Medulla oblongata (tissue), 1 donor: ENCODE results near the gene PGC.

Experiments used
- DNase-seq: peaks from one replicate; pipeline ENCODE4 v3.0.0-alpha.2; 2015; ENCODE audit errors: extremely low spot score

Gene PGC

DNA sequence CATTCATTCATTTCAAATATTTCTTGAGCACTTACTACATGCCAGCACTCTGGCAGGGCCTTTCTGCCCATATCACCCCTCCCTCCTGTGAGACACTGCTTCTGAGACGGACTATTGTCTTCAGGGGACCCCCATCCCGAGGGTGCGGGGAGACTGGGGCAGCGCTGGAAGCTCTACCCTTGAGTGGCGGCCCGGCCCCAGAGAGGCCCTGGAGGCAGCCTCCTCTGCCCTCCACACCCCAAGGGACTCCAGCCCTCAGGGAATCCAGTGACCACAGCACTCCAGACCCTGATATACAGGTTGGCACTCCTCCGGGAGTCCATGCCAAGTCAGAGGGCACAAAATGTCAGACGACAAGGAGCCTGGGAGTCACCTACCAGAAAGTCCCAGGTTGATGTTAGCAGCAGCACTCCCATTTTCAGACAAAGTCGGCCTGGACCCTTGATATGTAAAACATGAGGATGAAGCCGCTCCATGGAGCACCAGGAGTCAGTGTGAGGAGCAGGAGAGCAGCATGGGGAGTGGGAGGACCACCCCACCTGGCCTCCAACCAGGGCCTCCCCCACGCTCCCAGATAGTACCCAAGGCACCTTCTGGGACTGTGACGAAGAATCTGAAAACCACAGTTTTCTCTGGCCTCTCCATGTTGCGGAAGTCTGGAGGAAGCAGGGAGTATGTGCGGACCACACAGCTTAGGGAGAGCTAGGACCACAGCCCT is 32.5 kb downstream of the PGC start:
- no peak for DNase-seq

DNA sequence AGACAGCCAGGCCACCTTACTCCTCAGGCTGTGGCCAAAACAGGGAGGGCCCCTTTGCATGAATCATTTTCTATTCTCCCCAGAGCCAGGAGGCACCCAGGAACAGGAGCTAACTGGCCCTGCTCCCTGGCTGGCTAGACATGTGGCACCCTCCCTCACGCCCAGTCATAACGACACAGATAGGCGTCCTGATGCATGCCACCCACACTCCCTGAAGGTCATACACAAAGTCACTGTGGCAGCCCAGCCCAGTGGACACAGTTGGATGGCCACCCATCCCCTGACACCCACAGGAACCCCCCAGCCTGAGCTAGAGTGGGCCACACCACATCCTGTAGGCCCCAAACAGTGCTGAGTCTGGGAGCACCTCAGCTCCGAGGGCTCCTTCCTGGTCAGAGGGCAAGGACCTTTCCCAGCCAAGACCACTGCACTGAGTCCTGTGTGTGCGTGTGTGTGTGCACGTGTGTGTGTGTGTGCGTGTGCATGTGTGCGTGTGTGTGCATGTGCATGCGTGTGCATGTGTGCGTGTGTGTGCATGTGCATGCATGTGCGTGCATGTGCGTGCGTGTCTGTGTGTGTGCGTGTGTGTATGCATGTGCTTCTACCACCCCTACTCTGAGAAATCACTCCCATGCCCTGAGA is 33.4 kb downstream of the PGC start:
- DNase-seq, result no peak

DNA sequence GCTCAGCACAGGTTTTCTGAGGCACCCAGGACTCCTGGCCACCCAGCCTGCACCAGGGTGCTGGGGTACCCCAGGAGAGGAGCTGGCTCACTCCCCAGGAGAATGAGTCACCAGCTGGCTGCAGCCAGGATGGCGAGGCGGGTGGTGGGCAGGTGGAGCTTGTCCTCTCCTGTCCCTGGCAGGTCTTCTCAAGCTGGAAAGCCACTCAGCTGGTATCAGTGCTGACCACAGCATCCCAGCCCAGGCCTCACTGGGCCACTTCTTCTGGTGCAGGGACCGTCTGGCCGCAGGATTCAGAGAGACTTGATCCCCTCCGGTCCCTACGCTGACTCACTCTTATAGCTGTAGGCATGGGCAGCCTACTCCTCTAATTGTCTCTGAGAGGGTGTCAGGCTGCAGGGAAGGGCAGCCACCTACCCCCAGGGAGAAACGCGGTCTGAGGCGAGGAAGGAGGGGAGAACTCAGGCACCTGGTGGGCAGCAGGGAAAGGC is 34.0 kb downstream of the PGC start:
- peak; percentile 76 for DNase-seq

DNA sequence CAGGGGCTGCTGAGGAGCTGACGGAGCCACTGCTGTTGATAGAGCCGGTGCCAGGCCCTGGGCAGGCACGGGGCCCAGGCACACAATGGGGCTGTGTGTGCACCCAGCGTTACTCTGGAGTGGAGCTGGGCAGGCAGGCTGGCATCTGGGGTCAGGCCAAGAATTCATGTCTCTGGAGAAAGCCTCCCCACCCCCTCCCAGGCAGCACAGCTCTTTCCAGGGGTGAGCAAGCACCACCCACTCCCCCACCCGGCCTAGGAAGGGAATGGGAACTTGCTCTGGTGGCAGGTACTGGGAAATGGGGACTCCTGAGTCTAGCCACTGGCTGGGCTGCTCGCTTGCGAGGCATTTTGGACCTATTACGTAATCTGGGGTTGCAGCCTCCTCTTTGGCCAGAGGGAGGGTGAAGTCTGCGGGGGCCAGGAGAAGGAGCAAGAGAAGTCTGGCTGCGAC is 34.5 kb downstream of the PGC start:
- peak; percentile 95 for DNase-seq

DNA sequence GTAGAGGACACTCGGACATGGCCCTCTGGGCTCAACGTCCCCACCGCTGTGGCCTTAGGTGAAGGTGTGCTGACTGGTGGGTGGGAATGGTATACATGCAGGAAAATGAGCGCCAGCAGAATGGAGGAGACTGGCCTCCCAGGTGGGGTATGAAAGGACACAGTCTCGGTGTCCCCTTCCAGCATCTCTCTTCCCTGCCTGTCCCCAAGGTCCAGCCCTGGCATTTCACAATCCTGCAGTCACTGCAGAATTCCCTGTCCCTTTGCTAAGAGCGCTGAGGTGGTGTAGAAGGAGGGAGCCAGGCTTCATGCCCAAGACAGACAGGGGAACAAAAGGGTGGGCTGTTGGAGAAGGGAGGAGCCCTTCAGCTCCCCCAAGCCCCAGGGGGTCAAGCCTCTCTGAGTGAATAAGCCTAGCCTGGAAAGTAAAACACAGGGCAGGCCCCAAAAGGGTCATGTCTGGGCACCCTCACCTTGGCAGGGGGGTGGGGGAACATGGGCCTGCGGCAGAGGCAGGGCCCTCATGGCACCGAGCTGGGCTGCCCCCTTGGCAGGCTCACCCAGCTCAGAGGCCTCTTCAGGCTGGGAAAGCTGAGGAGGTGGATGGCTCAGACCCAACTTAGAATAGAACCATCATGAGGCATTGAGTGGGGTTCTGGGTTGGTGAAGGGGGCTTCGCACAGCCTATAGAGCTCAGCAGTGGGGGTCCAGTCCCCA is 35.7 kb downstream of the PGC start:
- DNase-seq, result no peak

DNA sequence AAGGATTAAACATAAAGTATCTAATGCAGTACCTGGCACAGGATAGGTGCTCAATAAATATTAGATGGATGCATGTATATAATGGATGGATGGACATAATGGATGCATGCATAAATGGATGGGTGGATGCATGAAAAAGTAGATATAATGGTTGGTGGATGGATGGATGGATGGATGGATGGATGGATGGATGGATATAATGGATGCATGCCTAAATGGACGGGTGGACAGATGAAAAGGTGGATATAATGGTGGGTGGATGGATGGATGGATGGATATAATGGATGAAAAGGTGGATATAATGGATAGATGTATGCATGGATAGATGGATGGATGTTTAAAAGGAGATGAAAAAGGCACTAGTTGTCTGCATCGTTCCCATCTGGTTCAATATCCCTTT is 37.8 kb downstream of the PGC start:
- no peak for DNase-seq

DNA sequence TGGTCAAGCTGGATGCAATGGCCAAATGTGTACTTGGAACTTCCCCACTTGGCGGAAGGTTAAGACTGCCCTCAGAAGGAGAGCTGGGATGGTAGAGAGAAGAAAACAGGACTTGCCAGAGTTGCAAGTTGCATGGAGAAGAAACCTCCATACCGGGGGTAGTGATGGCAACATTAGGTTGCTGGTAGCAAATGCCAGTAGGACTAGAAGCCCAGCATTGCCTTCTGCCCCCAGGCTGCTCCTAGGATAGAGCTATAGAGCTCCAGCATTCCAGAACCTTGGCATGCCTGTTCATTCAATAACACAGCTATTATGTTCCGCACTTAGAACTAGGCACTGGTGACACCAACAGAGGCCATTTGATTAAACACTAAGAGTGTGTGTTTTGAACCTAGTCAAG is 38.3 kb downstream of the PGC start:
- DNase-seq, result no peak

DNA sequence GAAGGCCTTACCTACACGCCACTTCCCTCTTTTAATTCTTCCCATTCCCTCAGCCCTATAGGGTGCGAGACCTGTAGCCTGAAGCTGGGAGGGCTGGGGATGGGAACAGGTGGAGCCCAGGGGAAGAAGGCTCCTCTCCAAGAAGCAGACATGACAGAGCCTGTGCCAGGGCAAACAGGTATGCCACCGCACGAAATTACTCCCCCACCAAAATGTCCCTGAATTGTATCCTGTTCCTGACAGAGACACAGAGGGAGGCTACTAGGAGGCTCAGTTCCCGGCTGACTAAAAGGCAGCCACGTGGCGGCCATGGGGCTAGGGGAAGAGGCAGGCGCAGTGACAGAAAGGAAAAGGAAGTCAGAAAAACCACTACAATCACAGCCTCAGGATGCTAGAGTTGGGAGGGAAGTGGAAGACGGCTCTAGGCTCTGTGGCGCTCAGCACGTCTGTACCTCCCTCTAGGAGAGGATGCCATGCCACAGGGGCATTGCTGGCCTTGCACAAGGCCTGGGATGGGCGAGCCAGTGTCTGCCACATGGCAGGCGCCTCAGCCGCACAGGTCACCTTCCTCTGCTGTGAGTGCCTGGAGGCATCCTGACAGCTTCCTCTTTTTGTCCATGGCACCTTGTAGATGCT is 39.5 kb downstream of the PGC start:
- peak; percentile 80 for DNase-seq

DNA sequence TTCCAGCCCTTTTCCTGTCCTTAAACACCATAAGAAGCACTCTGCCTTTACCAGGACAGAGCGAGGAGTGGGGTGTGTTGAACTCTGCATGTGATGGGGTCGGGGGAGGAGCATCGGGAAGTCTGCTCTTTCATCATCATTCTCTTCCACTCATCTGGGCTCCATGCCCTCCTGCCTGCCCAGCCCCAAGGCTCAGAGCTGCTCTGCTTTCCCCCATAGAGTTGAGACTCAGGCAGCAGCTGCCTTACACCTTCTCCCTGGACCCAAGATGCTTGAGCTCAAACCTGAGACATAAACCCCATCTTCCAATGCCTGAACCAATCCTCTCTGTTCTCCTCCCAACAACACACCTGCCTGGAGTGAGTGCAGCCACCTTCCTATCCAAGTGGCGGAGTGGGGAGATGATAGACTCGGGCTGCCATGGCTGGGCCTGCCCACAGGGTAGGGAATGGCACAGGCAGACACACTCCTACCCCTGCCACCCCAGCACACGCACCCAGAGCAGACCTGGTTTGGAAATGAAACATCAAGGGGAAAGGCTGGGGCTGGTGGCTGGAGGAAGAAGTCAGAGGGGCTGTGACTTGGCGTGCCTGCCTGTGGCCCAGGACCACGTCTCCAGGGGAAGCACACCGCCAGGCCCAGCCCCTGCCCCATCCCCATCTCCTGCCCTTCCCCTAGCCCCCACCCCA is 40.2 kb downstream of the PGC start:
- peak; percentile 86 for DNase-seq

DNA sequence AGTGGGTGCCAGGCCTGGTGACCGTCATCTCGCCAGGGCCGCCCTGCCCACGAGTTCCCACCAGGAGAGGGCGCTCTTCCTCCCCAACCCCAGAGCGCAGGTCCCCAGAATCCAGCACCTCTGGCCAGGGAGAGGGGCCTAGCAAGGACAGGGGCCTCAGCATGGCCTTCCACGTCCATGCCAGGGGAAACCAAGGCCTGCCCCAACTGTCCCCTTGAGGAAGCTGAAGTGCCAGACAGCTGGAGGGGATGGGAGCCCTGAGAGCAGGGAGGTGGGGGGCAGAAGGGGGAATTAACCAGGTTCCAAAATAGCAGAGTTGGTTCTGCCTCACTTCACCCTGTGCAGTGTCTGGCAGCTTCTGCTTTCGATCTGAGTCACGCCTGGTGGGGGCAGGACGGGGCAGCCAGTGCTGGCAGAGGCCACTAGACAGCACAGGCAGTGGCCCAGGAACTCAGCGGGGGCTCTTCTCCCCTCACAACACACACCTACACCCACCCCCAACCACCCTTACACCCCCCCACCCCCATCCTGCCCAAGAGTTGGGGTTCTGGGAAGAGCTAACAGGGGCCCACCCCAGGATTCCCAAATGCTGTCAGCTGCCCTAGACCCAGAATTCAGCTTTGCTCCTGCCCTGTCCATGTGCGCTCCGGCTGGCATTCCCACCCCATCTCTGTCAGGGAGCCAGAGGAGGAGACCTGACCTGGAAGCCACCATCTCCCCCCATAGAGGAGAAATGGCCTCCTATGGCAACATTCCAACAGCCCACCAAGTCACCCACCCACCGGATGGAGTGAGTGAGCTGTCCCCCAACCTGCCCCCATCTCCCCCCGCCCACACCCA is 41.0 kb downstream of the PGC start:
- DNase-seq, result peak; percentile 92

DNA sequence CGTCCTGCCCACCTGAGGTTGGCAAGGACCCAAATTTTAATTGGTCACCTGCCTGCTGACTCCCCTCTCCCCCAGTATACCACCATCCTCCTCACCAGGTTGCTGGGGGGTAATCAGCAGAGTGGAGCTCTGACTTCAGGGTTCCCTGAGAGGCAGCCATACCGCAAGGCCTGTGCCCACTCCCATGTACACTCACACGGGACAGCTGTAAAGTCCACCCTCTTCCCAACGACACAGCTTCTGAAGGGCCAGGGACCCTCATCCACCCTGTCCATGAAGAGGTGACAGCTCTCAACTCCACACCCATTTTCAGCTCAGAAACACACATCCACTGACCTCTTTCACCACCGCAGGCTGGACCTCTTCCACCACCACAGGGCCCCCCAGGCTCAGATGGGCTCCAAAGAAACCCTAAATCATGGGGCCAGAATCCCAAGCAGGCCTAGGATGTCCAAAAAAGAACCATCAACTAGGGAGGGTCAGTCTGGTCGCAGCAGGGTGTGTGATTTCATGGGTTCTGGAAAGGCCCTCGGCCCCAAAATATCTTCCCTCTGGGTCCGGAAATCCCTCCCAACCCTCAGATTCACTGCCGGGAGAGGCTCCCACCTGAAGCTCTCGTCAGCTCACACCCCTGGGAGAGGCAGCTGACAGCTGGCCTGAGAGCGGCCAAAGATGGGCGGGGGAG is 41.7 kb downstream of the PGC start:
- DNase-seq, result no peak

DNA sequence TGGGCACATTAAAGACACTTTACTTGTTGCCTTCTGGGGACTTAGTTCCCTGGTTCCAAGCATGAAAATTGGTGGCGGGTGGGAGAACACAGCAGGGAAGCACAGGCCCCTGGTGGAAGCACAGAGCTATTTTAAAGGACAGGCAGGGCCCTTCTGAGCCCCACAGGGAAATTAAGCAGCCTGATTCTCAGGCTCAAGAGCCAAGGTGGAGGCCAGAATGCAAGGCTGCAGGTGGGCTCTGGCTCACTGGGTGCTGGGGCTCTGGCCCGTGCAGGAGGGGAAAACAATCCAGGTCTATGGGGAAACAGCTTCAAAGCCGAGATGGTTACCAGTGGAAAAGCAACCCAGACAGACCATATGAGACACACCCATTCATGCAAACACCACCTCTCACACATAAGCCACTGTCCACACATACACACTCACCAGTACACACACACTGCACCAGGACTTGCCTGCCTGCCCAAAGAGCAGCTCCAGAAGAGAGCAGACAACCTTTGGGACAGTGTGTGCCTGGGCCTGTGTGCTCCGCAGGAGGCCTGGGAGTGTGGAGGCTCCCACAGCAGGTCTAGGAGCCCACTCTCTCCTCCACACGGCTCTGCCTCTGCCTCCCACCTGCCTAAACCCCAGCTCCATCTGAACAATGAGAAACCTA is 42.4 kb downstream of the PGC start:
- no peak for DNase-seq

DNA sequence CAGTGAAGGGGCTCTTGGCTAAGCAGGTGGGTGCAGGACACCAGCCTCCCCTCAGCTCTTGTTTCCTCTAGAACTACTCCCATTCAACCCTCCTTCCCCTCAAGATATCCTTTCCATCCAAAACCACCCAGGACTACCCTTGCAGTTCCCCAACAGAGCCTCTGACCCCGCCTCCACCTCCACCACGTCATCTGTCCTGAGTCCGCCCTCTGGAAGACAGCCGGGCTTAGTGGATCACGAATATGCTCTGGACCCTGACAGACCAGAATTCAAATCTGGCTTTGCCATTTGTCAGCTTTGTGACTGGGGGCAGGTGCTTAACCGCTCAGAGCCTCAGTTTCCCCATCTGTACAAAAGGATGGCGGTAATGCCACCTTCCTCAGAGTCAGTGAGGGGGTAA is 43.2 kb downstream of the PGC start:
- peak; percentile 75 for DNase-seq

DNA sequence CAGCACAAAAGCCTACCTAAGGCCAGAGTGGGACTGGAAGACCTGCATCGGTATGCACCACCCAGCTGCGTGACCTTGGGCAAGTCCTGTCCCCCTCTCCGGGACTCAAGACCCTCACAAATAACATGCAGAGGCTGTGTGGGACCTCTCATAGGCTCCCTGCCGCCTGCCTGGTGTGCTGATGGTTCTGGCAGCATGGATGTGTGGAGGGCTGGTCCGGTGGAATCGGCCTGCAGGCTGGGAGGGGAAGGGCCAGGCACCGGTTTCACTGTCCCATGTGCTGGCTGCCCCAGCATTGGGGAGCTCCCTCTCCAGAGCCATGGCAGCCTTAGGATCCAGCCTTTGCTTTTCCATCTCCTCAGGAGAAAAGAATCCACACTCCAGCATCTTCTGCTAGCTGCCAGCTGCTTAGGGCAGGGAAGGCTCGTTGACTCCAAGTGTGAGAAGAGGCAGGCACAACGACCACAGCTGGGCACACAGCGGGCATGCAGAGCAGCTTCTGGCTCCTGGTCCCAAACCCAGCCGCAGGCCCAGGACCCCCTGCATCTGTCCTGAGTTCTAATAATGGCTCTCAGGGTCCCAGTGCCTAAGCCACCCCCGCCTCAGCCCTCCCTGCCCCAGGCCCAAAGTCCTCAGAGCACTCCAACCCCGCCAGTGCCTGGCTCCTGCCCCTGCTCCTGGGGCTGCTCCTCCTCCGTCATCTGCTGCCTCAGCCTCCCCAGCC is 44.3 kb downstream of the PGC start:
- DNase-seq, result no peak

DNA sequence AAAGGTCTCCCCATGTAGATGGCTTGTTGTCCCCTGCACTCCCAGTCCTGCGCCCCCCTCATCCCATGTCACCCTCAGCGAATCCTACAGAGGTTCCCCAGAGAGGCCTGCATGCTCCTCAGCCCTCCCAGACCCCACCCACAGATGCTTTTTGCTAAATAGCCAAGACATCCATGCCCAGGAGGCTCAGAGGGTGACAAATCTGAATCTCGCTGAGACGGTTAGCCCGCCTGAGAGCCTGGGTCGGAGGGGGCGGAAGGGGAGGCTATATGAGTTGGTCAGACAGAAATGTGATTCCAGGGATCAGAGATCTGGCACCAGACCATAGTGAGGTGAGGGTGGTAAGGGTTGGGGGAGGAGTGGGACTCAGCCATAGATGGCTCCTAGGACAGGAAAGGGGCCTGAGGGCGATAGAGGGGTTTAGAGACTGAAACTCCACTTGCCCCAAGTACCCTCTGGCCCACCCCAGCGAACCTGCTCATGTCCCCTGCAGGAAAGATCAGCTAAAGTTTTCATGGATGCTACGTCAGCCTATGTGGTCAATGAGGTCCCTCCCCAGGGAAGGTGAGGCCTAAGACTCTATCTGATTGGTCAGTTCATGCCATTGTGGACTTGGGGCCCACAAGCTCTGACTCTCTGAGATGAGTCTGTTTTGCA is 45.0 kb downstream of the PGC start:
- DNase-seq, result no peak

DNA sequence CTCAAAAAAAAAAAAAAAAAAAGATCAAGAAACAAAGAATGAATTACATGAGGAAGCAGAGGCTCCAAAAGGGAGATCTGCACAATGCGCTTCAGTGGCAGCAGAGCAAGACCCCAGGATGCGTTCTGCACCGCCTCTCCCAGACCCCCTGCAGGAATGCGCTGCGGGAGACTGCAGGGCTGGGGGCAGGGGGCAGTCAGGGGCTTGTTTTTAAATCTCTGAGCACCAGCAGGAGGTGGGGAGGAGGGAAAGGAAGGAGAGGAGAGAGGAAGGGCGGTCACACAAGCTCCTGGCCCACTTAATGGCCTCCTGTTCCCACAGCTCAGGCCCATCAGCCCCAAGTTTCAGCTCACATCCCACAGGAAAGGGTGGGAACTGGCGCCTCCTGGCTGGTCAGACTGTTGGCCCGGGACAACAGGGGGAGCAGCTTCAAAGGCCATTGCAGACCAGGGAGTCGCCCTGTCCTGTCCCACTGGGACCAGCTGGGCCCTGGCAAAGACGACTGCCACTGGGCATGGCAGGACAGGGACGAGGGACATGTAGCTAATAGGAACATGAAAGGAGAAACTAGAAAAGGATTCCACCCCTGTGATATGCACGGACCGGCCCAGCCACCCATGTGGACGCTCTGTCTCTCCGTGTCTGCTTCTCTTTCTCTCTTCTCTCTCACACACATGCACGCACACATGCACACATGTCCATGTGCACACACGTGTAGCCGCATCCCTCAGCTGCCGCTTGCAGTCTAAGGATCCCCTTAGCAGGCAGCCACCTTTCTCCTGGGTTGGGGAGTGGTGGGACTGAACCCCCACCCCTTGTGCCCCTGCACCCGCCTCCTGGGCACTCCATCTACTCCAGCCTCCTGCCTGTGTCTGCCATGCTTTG is 46.5 kb downstream of the PGC start:
- DNase-seq, result no peak

DNA sequence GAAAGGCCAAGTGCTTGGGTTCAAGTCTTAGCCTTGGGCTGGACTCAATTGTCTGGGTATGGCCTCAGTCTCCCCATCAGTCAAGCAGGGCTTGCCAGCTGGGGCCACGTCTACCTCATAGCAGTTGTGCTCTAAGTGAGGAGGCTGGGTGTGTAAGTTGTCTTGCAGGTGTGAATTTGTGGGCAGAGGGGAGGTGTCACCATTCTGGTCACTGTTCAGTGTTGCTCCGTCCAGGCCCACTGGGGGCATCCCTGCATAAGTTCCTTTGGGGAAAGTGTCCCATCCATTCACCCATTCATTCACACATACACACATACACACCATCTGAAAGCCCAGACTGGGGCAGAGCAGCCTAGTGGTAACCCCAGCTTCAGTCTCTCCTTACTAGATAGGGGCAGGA is 48.1 kb downstream of the PGC start:
- DNase-seq, result no peak
